WTC11 (cell line): ENCODE results near the gene TP53I3. TPM values are rescaled to one million over a fixed set of nuclear protein-coding genes. Genes with fewer than 3 reads are reported as not detected.

ENCODE experiments used
- ARID4B ChIP-seq: sonication (generic); formaldehyde crosslinking; IDR thresholded peaks from 2 replicates; pipeline ENCODE4 v1.8.0; 2023; ENCODE audit warnings: missing genetic modification reagents, mild to moderate bottlenecking, borderline replicate concordance
- ATF2 ChIP-seq: sonication (generic); formaldehyde crosslinking; IDR thresholded peaks from 2 replicates; pipeline ENCODE4 v1.8.1; 2022; ENCODE audit warnings: low read depth, missing genetic modification reagents, borderline replicate concordance
- CREB1 ChIP-seq: sonication (generic); formaldehyde crosslinking; IDR thresholded peaks from 2 replicates; pipeline ENCODE4 v1.8.0; 2023; ENCODE audit warnings: mild to moderate bottlenecking, missing genetic modification reagents
- CTCF ChIP-seq: fragments of 200-600 bp; IDR thresholded peaks from 2 replicates; pipeline ENCODE4 v1.8.0; 2022; ENCODE audit warnings: antibody characterized with exemption
- ETV6 ChIP-seq: sonication (generic); formaldehyde crosslinking; IDR thresholded peaks from 2 replicates; pipeline ENCODE4 v1.8.1; 2022; ENCODE audit warnings: mild to moderate bottlenecking, missing genetic modification reagents
- FOXP1 ChIP-seq: sonication (generic); formaldehyde crosslinking; IDR thresholded peaks from 2 replicates; pipeline ENCODE4 v1.8.0; 2022; ENCODE audit warnings: missing genetic modification reagents, mild to moderate bottlenecking, moderate library complexity, borderline replicate concordance
- GTF2I ChIP-seq: fragments of 250-450 bp; sonication (Bioruptor Pico); conservative IDR thresholded peaks from 2 replicates; pipeline ENCODE4 v1.4.0; 2021; ENCODE audit warnings: mild to moderate bottlenecking
- IRF2 ChIP-seq: sonication (generic); formaldehyde crosslinking; IDR thresholded peaks from 2 replicates; pipeline ENCODE4 v1.8.0; 2022; ENCODE audit warnings: low read depth, missing genetic modification reagents, borderline replicate concordance
- KAT7 ChIP-seq: sonication (generic); formaldehyde crosslinking; IDR thresholded peaks from 2 replicates; pipeline ENCODE4 v1.8.1; 2023; ENCODE audit warnings: missing genetic modification reagents, mild to moderate bottlenecking, borderline replicate concordance
- MAX ChIP-seq: sonication (generic); formaldehyde crosslinking; IDR thresholded peaks from 2 replicates; pipeline ENCODE4 v1.8.0; 2022; ENCODE audit warnings: mild to moderate bottlenecking, missing genetic modification reagents
- MLX ChIP-seq: sonication (generic); formaldehyde crosslinking; IDR thresholded peaks from 2 replicates; pipeline ENCODE4 v1.8.1; 2023; ENCODE audit warnings: mild to moderate bottlenecking, missing genetic modification reagents, moderate library complexity
- MXD4 ChIP-seq: fragments of 250-450 bp; sonication (Bioruptor Pico); IDR thresholded peaks from 2 replicates; pipeline ENCODE4 v1.8.0; 2021; ENCODE audit warnings: mild to moderate bottlenecking, moderate library complexity, borderline replicate concordance
- NFE2L1 ChIP-seq: sonication (generic); formaldehyde crosslinking; IDR thresholded peaks from 2 replicates; pipeline ENCODE4 v1.8.1; 2023; ENCODE audit warnings: missing genetic modification reagents
- PRRX2 ChIP-seq: fragments of 250-450 bp; sonication (Bioruptor Pico); IDR thresholded peaks from 2 replicates; pipeline ENCODE4 v1.8.0; 2021; ENCODE audit warnings: mild to moderate bottlenecking
- RELA ChIP-seq: sonication (generic); formaldehyde crosslinking; IDR thresholded peaks from 2 replicates; pipeline ENCODE4 v1.8.1; 2022; ENCODE audit warnings: missing genetic modification reagents, mild to moderate bottlenecking, borderline replicate concordance
- SOX15 ChIP-seq: fragments of 250-450 bp; sonication (Bioruptor Pico); IDR thresholded peaks from 2 replicates; pipeline ENCODE4 v1.9.0; 2021; ENCODE audit warnings: mild to moderate bottlenecking
- SP1 ChIP-seq: sonication (generic); formaldehyde crosslinking; conservative IDR thresholded peaks from 2 replicates; pipeline ENCODE4 v1.8.1; 2022; ENCODE audit warnings: missing genetic modification reagents
- USF1 ChIP-seq: sonication (generic); formaldehyde crosslinking; IDR thresholded peaks from 2 replicates; pipeline ENCODE4 v1.8.0; 2022; ENCODE audit warnings: mild to moderate bottlenecking, missing genetic modification reagents
- ZBTB21 ChIP-seq: sonication (generic); formaldehyde crosslinking; IDR thresholded peaks from 2 replicates; pipeline ENCODE4 v1.8.1; 2023; ENCODE audit warnings: mild to moderate bottlenecking, missing genetic modification reagents, borderline replicate concordance
- ZNF219 ChIP-seq: sonication (generic); formaldehyde crosslinking; IDR thresholded peaks from 2 replicates; pipeline ENCODE4 v1.8.0; 2023; ENCODE audit warnings: missing genetic modification reagents, mild to moderate bottlenecking, borderline replicate concordance
- ZNF317 ChIP-seq: sonication (generic); formaldehyde crosslinking; IDR thresholded peaks from 2 replicates; pipeline ENCODE4 v1.8.1; 2023; ENCODE audit warnings: low read depth, mild to moderate bottlenecking, moderate library complexity, missing genetic modification reagents, borderline replicate concordance
- ZNF425 ChIP-seq: fragments of 250-450 bp; sonication (Bioruptor Pico); conservative IDR thresholded peaks from 2 replicates; pipeline ENCODE4 v1.9.0; 2021; ENCODE audit warnings: mild to moderate bottlenecking
- ZNF671 ChIP-seq: fragments of 250-450 bp; sonication (Bioruptor Pico); IDR thresholded peaks from 2 replicates; pipeline ENCODE4 v1.8.0; 2021; ENCODE audit warnings: mild to moderate bottlenecking
- ZSCAN18 ChIP-seq: fragments of 250-450 bp; sonication (Bioruptor Pico); IDR thresholded peaks from 2 replicates; pipeline ENCODE4 v2.1.2; 2022; ENCODE audit warnings: mild to moderate bottlenecking, moderate library complexity
- total RNA-seq: library from RNA; stranded (reverse); gene quantifications from 3 replicates; pipeline ENCODE4 v1.2.3, GENCODE V29; 2021

Gene TP53I3
- total RNA-seq, 1 experiment from 2014 or later, result 32.9 TPM

GRCh38 chr2:24123195-24123921 lies 38.7 kb upstream of the TP53I3 start, which contains the start of the genes FAM228B and PFN4 (continued):
- TF ChIP-seq ZNF425 (CRISPR knock-in tag), result no peak
- no peak for TF ChIP-seq USF1 (CRISPR knock-in tag)
- no peak for TF ChIP-seq ZBTB21 (CRISPR knock-in tag)
- TF ChIP-seq ZNF671, result no peak
- TF ChIP-seq ZNF219, result no peak
- TF ChIP-seq MXD4 (CRISPR knock-in tag), result no peak
- peak; percentile 65 for TF ChIP-seq SP1
- TF ChIP-seq MLX, result peak; percentile 76; the same call in 1 of the 2 replicates
- TF ChIP-seq ZNF317 (CRISPR knock-in tag), result peak; percentile 47; the same call in 1 of the 2 replicates
- TF ChIP-seq GTF2I (CRISPR knock-in tag), result no peak
- peak; percentile 70; the same call in 1 of the 2 replicates for TF ChIP-seq RELA (CRISPR knock-in tag)
- TF ChIP-seq ARID4B (CRISPR knock-in tag), result 0 out of 2 replicates have a peak, but pooled peaks have one; percentile 41
- TF ChIP-seq ATF2 (CRISPR knock-in tag), result no peak
- TF ChIP-seq CTCF, result no peak
- TF ChIP-seq IRF2, result no peak
- TF ChIP-seq NFE2L1 (CRISPR knock-in tag), result 0 out of 2 replicates have a peak, but pooled peaks have one; percentile 25
- no peak for TF ChIP-seq PRRX2 (CRISPR knock-in tag)
- TF ChIP-seq SOX15 (CRISPR knock-in tag), result no peak
- peak; percentile 81; the same call in 1 of the 2 replicates for TF ChIP-seq ETV6 (CRISPR knock-in tag)
- TF ChIP-seq FOXP1, result peak; percentile 83
- 0 out of 2 replicates have a peak, but pooled peaks have one; percentile 21 for TF ChIP-seq KAT7 (CRISPR knock-in tag)
- no peak; the same call in 1 of the 2 replicates for TF ChIP-seq CREB1 (CRISPR knock-in tag)
- peak; percentile 83; the same call in 1 of the 2 replicates for TF ChIP-seq MAX
- no peak for TF ChIP-seq ZSCAN18
